NCI-H345 (cell line): ENCODE measurements around the gene UBR4.
"Not testable (repeated sequence)": the region's sequence is repeated elsewhere in the genome, so short reads cannot be mapped to it uniquely, and the experiment has no call there.

Source experiments
- DNase-seq: peaks from one replicate; lab custom pipeline; 2025; lab: John Stamatoyannopoulos, UW

The UBR4 gene

GRCh38 chr1:19190468-19190867 lies 19.6 kb downstream of the UBR4 start:
- no peak for DNase-seq

DNA sequence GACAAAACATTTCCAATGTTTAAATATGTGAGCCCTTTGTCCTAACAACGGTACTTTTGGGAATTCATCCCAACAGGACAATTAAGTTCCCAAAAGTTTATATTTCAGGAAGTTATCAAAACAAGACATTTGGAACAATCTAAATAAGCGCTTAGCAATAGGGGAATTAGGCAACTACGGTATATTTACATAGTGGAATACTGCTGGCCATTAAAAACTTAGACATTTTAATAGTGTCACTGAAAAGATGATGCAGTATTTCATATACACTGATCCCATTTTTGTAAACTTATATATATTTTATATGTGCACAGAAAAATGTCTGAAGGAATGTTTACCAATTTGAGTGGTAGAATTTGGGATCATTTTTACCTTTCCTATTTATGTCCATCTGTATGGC lies 20.8 kb downstream of the UBR4 start:
- no peak for DNase-seq

GRCh38 chr1:19187852-19188251 lies 22.2 kb downstream of the UBR4 start:
- no peak for DNase-seq

- DNase-seq, result no peak
Measured at GRCh38 chr1:19186001-19186400, 24.1 kb downstream of the UBR4 start.

GRCh38 chr1:19182223-19182622 lies 27.8 kb downstream of the UBR4 start:
- no peak for DNase-seq

GRCh38 chr1:19180265-19180657 lies 29.8 kb downstream of the UBR4 start:
- not testable (repeated sequence) for DNase-seq

DNA sequence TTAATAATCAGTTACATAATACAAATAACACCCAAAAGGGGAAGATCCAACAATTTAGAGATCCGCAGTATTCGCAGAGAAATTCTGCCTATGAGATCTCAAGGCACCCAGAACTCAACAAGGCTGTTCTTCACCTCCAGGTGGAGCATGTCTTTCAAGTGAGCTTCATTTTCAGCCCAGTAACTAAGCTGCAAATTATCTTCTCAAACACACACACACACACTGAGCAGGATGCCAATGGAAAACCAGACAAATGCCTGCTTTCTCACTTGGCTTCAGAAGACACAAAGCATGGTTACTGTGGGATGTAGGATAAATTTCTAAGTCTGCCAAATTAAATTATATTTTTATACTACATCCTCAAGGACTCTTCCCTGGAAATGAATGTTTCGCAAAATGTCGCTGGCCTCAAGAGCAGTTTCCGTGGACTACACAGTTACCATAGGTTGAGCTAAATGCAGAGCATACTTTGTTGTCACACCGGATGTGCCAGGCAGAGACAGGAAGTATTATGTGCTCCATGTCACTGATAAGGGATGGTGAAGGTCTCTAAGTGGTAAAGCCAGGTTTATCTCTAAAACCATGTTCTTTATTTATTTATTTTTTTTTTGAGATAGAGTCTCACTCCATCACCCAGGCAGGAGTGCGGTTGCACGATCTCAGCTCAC lies 30.3 kb downstream of the UBR4 start:
- DNase-seq, result no peak

DNA sequence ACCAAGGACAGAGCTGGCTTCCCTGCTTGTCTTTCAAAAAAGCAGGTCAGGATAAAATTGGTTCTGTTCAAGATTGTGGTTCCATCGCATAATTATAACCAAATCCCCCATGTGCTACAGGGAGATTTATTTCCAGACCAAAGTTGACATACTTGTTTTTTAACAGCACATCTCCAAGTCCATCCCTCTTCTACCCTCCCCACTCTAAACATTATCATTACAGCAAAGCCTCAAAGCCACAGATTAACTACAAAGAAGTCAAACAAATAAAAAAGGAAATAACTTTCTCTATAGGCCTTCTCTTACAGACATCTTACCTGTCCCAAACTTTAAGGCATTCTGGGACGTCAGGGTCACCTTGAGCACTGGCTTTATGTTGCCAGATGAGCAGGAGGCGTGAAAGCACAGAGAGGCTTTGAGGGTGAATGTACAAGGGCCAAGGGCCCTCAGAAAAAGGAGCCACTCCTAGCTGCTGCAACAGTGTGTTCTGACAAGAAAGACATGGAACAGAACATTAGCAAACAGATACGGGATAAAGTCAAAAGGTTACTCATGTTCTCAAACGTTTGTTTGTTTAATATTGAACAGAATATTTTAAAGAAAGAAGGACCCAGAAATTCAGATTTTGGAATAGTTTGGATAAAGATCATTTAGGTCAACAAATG lies 31.2 kb downstream of the UBR4 start:
- DNase-seq, result no peak

- no peak for DNase-seq
Measured at GRCh38 chr1:19177811-19178210, 32.3 kb downstream of the UBR4 start.

DNA sequence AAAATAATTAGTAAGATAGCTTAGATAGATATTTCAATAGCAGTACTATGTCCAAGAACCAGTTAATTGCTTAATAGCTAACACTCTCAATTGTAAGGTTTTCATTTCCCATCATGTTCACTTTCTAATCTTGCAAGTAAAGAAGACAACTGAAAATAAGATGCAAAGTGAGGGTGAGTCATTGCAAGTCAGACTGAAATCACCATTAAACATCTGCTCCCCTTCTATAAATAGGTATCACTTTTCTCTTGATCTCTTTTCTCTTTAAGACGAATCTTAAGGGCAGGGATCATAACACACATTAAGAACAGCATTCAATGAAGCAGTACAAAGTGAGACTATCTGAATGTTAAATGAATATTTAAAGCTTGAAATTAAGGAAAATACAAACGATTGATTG lies 40.4 kb downstream of the UBR4 start:
- DNase-seq, result no peak

DNA sequence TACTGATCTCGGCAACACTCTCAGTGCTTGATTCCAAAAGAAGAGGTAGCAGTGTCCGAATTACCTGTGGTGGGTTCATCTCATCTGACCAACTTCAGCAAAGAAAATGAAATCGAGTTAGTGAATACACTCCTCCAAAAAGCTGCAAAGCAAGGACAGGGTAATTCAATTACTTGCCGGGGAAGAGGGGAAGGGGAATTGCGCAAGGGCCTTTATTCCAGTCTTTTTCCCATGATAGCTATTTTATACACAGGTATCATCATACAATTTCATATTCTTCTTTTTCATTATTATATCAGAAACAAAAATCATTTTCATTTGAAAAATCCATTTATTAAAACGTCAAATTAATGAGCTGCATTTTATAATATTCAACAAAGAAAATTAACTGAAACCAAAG lies 42.9 kb downstream of the UBR4 start:
- no peak for DNase-seq

GRCh38 chr1:19166066-19166465 lies 44.0 kb downstream of the UBR4 start:
- DNase-seq, result no peak

DNA sequence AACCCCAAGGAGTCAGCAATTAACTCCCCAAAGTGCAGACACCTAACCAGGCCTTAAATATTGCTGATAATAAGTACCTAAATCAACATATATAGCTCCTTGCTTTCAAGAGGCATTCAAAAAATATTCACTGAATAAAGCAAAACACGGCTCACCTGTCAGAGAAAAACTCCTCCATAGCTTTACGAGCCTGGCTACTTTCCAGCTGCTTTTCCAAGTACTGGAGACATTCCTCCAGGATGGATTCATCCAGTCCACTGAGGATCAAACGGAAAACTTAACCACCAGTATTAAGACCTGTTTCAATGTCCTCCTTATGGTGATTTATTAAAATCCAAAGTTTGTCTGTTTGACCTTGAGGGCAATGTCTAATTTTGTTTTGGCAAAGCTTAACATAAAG lies 44.6 kb downstream of the UBR4 start:
- DNase-seq, result no peak

DNA sequence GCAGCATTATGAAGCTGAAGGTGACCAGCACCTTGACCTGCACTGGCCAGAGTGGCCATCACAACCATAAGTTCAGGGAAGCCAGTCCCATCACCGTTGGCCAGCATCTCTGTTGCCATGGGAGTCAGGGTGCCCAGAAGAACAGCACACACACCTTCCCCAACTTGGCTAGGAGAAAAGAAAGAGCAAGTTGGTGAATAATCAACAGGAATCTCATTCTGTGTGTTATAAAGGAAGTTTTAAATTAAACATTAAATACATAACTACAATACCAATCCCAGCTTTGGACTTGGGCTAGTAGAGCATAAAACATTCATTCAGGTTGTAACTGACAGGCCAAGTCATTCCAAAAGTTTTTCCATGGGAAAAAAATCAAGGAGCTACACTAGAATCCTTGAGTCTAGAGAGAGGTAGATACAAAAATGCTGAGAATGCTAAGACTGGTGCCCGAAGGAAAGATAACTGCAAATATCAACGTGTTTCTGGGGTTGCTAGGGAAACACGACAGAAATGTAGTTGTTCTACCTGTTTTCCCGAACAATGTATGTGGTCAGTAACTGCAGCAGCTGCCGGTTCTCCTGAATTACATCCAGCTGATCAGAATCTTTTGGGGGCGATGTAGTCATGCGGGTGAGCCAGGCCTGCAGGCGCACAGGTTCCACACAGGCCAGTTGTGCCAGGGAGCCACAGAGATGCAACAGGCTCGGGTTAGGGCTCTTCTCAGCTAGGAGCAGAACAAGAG lies 45.6 kb downstream of the UBR4 start:
- no peak for DNase-seq

- DNase-seq, result no peak
Measured at GRCh38 chr1:19163261-19163660, 46.8 kb downstream of the UBR4 start.

DNA sequence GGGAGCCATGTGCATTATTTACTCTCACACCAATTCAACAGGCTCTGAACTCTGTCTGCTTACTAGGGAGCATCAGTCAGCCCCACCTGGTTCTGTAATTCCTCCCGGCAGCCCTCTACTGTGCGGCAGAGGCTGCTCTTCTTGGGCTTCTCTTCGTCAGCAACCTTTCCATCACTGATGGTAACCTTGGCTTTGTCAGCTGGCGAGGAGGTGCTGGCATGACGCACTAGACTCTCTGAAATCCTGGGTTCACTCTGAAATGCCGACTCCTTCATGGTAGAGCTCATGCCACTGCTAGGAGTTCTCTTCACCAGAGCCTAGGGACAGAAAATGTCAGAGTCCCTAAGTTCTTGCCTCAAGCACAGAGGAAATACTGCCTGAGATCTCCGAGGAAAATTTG lies 49.2 kb downstream of the UBR4 start:
- DNase-seq, result no peak

- no peak for DNase-seq
Measured at GRCh38 chr1:19157653-19158052, 52.4 kb downstream of the UBR4 start.

DNA sequence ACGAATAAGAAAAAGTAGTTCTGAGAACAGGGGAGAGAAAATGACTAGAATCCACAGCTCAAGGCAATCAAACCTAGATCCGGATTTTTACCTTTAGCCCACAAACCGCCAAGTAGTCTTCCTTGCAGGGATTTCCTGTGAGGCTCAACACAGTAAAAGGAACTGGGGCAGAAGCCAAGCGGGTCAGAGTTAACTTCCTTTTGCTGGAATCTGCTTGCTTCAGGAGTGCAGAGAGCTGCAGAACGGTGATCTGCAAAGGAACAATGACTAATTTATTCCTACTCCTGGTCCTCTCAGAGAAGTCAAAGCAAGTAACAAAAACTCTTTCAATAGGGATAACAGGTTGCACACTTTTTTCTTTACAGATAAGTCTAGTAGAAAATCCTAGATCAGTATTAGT lies 53.4 kb downstream of the UBR4 start:
- no peak for DNase-seq

DNA sequence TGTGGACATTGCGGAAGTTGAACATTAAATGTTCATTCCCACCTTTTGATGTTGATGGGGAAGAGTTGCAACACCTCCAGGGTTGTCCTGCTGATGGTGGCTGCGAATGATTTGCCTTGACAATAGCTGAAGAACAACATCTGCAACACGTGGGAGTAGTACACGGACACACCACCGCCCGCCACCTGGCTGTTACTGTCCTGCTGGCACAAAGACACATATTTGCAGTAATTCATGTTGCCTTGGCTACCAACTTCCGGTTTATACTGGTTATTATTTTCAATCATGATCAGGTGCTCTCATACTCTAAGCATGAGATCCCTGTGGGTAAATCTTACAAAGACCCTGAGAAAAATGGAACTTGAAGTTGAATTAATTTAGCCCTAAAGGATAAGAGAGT lies 55.2 kb downstream of the UBR4 start:
- DNase-seq, result no peak

DNA sequence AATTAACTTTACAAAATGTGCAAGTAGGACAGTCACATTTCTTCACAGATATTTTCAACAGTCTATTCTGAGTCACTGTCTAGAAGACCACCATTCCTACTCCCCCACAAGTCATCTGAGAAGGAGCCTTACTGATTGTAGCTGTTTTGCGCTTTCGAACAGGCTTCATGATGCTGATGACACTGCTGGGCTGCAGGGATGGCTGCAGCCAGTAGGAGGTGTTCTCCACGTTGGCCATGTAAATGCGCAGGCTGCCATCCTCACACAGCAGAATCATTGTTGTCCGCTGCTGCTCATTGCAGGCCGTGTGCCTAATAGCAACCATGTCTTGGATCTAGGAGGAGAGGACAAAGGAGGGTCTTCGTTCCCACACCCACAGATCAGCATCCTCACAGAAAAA lies 56.9 kb downstream of the UBR4 start:
- no peak for DNase-seq

- no peak for DNase-seq
Measured at GRCh38 chr1:19151537-19151936, 58.5 kb downstream of the UBR4 start.

DNA sequence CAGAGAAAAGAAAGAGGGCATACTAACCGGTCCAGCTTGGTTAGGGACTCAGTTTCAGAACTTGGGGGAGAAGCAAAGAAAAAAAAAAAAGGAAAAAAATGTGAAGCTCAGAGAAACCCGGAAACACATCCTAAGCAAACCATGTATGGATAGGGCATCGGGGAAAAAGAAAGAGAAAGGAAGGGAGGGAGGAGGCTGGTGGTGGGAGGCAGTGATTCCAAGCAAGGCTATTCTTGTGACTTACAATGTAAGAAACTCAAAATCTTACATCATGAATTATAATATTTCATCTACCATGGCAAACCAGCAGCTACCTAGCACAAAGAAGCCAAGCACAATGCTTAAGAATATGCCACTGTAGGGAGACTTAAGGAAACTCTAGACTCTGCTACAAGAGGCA lies 60.3 kb downstream of the UBR4 start:
- DNase-seq, result no peak

GRCh38 chr1:19140465-19140864 lies 69.6 kb downstream of the UBR4 start:
- no peak for DNase-seq
